G401.6 (cell line): ENCODE results near the gene CHL1.

Source experiments
- FAIRE-seq: peaks from 2 replicates; lab custom pipeline; 2012; peaks lifted over from hg19 to GRCh38; lab: Jason Lieb, UNC

The CHL1 gene

GRCh38 chr3:196311-197148 is at the start of gene CHL1:
Gene CHL1 (plus strand): TSS chr3:196763. CDS start chr3:319777, 123,014 bp downstream.
- no peak for FAIRE-seq

DNA sequence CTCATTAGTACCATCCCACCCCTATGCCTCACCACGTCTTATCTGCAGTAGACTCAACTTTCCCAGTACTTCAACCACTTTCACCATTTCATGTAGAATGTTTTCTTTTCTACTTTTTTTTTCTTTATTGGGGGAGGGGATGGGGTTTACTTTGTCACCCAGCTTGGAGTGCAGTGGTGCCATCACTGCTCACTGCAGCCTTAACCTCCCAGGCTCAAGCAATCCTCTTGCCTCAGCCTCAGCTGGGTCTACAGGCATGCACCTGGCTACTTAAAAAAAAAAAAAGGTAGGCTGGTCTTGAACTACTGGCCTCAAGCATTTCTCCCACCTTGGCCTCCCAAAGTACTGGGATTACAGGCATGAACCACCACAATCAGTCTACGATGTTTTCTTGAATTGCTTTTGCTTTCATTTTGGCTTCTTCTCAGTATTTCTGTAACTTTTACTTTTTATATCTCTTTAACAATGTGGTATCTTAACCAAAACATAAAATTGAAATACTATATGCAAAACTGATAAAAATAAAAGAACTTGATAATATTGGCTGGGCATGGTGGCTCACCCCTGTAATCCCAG is 44.9 kb upstream of the CHL1 start:
- no peak for FAIRE-seq

- no peak for FAIRE-seq
Observed at GRCh38 chr3:159974-160373, 36.6 kb upstream of the CHL1 start.

- no peak for FAIRE-seq
Observed at GRCh38 chr3:166071-166470, 30.5 kb upstream of the CHL1 start.

- FAIRE-seq = no peak
Observed at GRCh38 chr3:166799-167198, 29.8 kb upstream of the CHL1 start.

GRCh38 chr3:173886-174285 is 22.7 kb upstream of the CHL1 start:
- no peak for FAIRE-seq

GRCh38 chr3:184976-185375 is 11.6 kb upstream of the CHL1 start:
- FAIRE-seq = no peak

DNA sequence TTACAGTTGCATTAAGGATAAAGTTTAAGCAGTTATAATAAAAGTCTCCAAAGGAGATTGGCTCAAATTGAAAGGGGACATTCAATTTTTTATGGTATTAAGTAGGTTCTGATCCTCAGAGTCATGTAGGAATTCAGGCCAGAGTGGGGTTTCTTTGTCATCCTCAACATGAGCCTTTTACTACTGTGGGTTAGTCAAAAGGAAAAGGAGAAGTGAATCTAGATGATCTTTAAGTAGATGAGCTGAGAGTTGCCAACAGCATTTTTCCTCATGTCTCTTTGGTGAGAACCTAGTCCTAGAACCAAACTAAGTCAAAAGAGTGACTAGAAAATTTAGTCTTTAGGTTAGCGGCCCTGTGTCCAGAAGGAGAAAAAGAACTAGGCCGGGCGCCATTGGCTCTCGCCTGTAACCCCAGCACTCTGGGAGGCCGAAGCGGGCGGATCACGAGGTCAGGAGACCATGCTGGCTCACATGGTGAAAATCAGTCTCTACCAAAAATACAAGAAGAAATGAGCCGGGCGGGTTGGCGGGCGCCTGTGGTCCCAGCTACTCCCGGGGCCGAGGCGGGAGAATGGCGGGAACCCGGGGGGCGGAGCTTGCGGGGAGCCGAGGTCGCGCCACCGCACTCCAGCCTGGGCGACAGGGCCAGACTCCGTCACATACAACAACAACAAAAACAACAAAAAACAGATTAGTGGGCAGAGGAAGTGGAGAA is 4.2 kb upstream of the CHL1 start:
- FAIRE-seq = no peak

DNA sequence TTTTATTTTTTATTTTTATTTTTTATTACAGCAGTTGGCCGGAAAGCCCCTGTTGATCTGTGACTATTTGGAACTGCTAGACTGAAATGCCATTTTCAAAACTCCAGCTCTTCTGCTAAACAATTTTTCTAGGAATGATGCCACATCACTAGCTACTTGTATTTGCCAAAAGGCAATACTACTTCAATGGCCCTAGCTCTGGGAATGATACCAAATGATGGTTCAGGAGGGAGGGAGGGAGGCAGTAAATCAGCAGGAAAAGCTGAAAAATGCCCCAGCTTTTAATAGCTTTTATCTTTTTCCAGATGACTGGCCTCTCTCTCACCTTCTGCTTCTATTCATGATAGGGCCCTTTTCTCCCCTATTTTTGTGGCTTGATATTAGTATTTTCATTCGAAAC is 2.6 kb upstream of the CHL1 start:
- no peak for FAIRE-seq

DNA sequence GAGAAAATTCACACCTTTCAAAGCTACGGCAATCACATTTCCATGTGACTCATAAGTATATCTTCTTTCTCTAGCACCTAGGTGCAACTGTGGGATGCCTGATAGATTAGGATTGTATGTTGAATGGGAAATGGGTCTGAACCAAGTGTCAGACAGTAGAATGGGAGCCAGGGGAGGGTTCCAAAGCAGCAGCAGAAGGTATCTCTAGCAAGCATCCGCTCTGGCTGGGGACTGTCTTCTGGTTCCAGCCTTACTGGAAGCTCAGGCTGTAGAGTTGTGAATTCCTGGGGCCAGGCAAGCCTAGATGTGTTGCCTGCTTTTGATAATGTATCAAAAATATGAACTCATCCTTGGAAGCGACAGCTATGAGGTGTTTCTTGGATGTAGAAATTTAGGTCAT is 2.1 kb upstream of the CHL1 start:
- FAIRE-seq = no peak

GRCh38 chr3:195666-196065 is 897 bp upstream of the CHL1 start:
- no peak for FAIRE-seq

DNA sequence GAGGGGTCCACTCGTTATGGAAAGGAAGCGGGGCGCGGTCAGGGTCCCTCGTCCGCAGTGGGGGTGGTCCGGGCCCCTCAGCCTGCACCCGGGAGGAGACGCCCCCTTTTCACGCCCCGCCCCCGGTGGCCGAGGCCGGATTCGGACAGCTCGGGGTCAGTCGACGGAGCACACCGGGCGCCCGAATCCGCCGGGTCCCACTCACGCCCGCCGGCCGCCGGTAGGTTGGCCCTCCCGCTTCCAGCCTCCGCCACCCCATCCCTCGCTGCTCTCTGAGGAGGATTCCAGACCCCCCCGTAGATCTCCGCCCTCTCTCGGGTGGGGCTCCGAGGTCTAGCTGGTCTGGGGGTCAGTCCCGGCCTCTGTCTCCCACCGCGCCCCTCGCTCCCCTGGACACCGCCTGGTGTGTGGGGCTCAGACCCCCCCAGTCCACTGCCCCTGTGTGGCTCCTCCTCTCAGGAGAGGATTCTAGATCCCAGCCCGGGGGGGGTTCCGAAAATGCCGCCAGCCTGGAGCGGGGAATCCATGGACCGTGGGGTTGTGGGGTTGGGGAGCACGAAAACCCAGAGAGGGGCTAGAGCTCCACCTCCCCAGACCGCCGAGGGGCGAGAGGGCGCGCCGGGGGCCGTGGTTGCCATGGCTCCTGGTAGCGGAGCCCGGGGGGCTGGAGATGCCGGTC is 725 bp downstream of the CHL1 start:
- no peak for FAIRE-seq

GRCh38 chr3:197828-198491 is 1.4 kb downstream of the CHL1 start:
- FAIRE-seq = no peak

DNA sequence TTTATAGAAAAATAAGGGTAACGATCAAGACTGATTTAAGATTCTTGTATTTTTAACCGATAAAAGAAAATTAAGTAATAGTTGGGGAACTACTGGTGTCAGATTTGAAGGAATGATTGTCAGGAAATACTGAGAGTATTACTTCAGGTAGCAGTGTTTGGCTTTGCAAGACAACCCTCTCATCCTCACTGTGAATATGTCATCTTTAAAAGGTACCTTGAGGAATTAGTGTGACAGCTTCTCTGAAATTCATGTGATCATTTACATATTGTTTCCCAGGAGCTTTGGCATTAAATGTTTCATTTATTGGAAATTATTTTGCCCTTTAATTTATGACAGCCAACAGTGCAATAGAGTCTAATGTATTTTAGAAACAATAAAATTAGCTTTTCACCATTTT is 3.3 kb downstream of the CHL1 start:
- FAIRE-seq = no peak

DNA sequence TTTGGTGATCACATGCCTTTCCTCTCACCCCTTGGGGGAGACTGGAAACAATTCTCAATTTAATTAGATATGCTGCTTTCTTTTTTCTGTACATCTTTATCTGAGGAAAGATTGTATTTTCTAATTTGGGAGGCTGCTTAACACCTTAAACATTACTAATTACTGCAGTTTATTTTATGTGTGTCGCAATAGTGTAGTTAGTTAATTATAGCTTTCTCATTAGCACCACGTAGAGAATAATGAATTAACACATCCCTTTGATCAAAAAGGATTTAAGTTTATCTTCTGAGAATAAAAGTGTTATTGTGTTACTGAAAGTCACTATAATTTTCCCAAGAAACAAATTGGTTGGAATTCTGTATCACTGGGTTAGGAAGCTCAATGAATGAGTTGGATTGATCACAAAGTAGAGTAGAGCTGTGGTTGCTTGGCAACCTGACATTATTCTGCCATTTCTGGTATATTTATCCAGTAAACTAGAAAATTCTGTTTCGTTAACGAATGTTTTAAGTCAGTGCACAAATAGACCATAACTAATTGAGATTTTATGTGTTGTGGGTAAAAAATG is 4.3 kb downstream of the CHL1 start:
- FAIRE-seq = no peak

DNA sequence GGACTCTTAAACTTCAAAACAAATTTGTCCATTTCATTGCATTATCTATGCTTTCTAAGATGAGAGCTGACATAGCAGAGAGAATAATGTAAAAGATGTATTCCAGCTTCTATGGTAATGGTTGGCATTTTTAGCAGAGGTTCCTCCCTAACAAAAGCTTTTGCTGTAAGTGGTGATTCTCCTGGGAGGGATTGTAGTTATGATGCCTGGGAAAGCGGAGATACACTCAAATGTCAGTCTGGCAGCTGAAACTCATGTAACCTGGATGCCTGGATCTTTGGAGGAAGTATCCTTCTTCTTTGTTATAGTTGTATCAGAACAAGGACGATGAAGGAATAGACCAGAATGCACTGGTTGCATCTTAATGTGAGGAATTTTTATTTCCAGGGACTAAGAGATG is 7.5 kb downstream of the CHL1 start:
- FAIRE-seq = no peak

DNA sequence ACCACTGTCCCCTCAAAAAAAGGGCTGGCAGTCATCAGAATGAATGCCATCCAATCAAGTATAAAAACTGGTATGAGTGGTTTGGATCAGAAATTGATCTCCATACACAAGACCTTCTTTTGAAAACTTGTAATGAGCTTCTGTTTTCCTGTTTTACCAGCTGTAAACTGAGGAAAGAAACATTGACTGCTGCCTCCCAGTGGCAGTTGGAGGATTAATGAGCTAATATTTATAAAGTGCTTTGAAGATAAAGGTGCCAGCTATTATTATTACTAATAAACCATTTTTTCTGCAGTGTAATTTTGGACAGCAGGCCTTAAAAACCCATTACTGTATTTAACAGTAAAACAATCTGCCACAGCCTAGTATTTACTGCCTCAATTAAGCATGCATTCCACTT is 11.4 kb downstream of the CHL1 start:
- FAIRE-seq = no peak

- FAIRE-seq = no peak
Observed at GRCh38 chr3:210669-211068, 14.1 kb downstream of the CHL1 start.

DNA sequence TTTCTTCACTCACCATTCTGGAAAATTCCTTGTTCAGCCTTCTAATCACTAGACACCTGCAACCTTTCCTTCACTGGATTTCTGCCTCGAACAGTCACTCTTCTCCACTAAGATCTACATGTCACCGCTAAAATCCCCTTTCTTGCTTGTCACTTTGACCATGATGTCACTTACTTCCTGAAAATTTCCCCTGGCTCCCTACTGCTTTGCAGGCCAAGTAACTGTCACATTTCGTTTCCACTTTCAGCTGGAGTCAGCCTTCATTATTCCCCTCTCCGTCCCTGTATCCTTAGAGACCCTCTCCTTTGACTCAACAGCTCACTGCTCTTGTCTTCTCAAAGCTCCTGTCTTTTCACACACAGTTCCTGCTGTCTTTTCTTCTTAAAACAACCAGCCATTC is 15.9 kb downstream of the CHL1 start:
- no peak for FAIRE-seq

- FAIRE-seq = no peak
Observed at GRCh38 chr3:217099-217813, 20.7 kb downstream of the CHL1 start.

GRCh38 chr3:217948-218347 is 21.4 kb downstream of the CHL1 start:
- FAIRE-seq = no peak
